GM19324 (cell line): ENCODE results near the gene ZBTB3.
"Not testable (repeated sequence)": the region's sequence is repeated elsewhere in the genome, so short reads cannot be mapped to it uniquely, and the experiment has no call there.

Experiments used
- ATAC-seq: cut with Tn5 transposase; IDR thresholded peaks from one replicate; pipeline ENCODE4 v1.9.1; 2021; ENCODE audit warnings: mild to moderate bottlenecking, moderate library complexity; ENCODE audit not compliant: unreplicated experiment, low FRiP score

ZBTB3 gene

GRCh38 chr11:62753736-62754603, at the start of gene ZBTB3:
ZBTB3 (minus strand) TSS chr11:62754160; CDS start chr11:62753664, 496 bp downstream.
- peak; percentile 93 for ATAC-seq

- ATAC-seq: no peak
Observed at GRCh38 chr11:62801071-62801470, 47.1 kb upstream of the ZBTB3 start.

GRCh38 chr11:62799486-62799885, 45.5 kb upstream of the ZBTB3 start:
- ATAC-seq: no peak

GRCh38 chr11:62796281-62796680, 42.3 kb upstream of the ZBTB3 start:
- ATAC-seq: no peak

GRCh38 chr11:62794201-62794775, 40.3 kb upstream of the ZBTB3 start:
- ATAC-seq: no peak

- no peak for ATAC-seq
Observed at GRCh38 chr11:62792202-62792575, 38.2 kb upstream of the ZBTB3 start.

GRCh38 chr11:62791501-62792201, 37.7 kb upstream of the ZBTB3 start, which contains the start of gene TMEM223:
TMEM223 (minus strand) TSS chr11:62792006; CDS start chr11:62791994, 12 bp downstream.
- ATAC-seq: peak; percentile 60

GRCh38 chr11:62789576-62789975, 35.6 kb upstream of the ZBTB3 start:
- no peak for ATAC-seq

GRCh38 chr11:62788991-62789390, 35.0 kb upstream of the ZBTB3 start:
- no peak for ATAC-seq

- peak; percentile 64 for ATAC-seq
Observed at GRCh38 chr11:62787005-62787759, 33.2 kb upstream of the ZBTB3 start, which contains the start of gene TMEM179B. TMEM179B (plus strand) TSS chr11:62787402; CDS start chr11:62787432, 30 bp downstream.

- peak; percentile 61 for ATAC-seq
Observed at GRCh38 chr11:62786318-62787004, 32.5 kb upstream of the ZBTB3 start.

GRCh38 chr11:62782753-62783152, 28.8 kb upstream of the ZBTB3 start:
- ATAC-seq: no peak

- no peak for ATAC-seq
Observed at GRCh38 chr11:62778441-62778840, 24.5 kb upstream of the ZBTB3 start.

- no peak for ATAC-seq
Observed at GRCh38 chr11:62777389-62777788, 23.4 kb upstream of the ZBTB3 start.

GRCh38 chr11:62775646-62776045, 21.7 kb upstream of the ZBTB3 start:
- no peak for ATAC-seq

GRCh38 chr11:62774407-62774806, 20.4 kb upstream of the ZBTB3 start:
- no peak for ATAC-seq

- peak; percentile 84 for ATAC-seq
Observed at GRCh38 chr11:62771144-62772021, 17.4 kb upstream of the ZBTB3 start, which contains the start of gene TAF6L. TAF6L (plus strand) TSS chr11:62771396; CDS start chr11:62775784, 4,388 bp downstream.

- ATAC-seq: no peak
Observed at GRCh38 chr11:62770778-62771143, 16.8 kb upstream of the ZBTB3 start.

- not testable (repeated sequence) for ATAC-seq
Observed at GRCh38 chr11:62760867-62761227, 6.9 kb upstream of the ZBTB3 start.
